Measurements from ENCODE around the gene SNRNP35.
A peak's percentile ranks its signal among the peaks of the same experiment; 100 is the strongest.
"Not testable (repeated sequence)": the region's sequence is repeated elsewhere in the genome, so short reads cannot be mapped to it uniquely, and the experiment has no call there.

The SNRNP35 gene

DNA sequence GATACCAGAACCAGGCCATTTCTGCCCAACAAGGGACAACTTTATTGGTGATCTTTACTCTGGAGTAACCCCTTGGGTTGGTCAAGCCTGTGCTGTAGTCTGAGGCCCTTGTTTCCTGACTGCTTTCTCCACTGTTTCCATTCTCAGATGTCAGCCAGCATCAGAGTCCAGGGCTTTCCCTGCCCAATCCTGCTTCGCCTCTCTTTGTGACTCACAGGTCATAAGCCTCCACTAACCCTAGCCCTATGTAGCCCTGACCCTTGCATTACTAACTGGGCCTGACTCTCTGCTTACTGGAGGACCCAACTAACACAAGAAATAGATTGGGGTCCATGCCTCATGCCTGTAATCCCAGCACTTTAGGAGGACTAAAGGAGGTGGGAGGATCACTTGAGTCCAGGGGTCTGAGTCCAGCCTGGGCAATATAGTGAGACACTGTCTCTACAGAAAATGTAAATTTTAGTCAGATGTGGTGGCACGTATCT lies 8.6 kb upstream of the SNRNP35 start:
- no peak for DNase-seq (ENCODE audit: low spot score)

DNA sequence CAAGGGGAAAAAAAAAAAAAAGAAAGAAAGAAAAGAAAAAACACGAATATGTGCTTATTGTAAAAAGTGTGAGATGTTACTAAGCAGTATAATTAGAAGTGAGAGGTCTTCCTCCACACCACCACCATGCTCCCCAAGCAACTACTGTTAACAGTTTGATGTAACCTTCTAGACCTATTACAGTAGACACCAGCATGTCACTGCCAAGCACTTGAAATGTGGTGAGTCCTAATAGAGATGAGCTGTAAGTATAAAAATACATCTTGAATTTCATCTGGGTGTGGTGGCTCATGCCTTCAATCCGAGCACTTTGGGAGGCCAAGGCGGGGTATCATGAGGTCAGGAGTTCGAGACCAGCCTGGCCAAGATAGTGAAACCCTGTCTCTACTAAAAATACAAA lies 8.1 kb upstream of the SNRNP35 start:
- no peak for DNase-seq (ENCODE audit: low spot score)

DNA sequence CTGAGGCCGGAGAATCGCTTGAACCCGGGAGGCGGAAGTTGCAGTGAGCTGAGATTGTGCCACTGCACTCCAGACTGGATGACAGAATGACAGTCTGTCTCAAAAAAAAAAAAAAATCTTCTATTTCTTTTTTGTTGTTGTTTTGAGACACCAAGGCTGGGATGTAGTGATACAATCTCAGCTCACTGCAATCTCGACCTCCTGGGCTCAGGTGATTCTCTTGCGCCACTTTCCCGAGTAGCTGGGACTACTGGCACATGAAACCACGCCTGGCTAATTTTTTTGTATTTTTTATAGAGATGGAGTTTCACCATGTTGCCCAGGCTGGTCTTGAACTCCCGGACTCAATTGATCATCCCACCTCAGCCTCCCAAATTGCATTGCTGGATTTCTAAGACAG lies 7.3 kb upstream of the SNRNP35 start:
- DNase-seq (ENCODE audit: low spot score), result no peak

DNA sequence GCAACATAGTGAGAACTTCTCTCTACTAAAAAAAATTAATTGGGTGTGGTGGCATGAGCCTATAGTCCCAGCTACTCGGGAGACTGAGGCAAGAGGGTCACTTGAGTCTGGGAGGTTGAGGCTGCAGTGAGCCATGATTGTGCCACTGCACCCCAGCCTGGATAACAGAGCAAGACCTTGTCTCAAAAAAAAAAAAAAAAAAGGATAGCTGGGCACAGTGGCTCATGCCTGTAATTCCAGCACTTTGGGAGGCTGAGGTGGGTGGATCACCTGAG lies 5.7 kb upstream of the SNRNP35 start:
- DNase-seq (ENCODE audit: low spot score), result not testable (repeated sequence)

DNA sequence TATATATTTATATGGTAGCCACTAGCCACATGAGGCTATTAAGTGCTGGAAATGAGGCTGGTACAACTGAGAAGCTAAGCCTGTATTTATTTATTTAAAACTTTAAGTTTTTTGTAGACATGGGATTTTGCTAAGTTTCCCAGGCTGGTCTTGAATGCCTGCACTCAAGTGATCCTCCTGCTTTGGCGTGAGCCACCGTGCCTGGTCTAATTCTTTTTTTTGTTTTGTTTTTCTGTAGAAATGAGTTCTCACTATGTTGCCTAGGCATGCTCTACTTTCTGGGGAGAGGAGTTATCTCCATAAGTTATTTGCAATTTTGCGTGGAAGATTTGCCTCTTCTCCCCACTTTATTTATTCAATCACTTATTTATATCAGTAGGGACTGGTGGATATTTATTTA lies 4.8 kb upstream of the SNRNP35 start:
- no peak for DNase-seq (ENCODE audit: low spot score)

DNA sequence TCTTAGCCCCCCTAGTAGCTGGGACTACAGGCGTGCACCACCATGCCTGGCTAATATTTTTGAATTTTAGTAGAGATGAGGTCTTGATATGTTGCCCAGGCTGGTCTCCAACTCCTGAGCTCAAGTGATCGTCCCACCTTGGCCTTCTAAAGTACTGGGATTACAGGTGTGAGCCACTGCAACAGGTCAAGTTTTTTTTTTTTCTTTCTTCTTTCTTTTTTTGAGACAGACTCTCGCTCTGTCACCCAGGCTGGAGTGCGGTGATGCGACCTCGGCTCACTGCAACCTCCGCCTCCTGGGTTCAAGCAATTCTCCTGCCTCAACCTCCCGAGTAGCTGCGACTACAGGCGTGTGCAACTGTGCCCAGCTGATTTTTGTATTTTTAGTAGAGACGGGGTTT lies 5.2 kb downstream of the SNRNP35 start:
- DNase-seq (ENCODE audit: low spot score), result not testable (repeated sequence)

DNA sequence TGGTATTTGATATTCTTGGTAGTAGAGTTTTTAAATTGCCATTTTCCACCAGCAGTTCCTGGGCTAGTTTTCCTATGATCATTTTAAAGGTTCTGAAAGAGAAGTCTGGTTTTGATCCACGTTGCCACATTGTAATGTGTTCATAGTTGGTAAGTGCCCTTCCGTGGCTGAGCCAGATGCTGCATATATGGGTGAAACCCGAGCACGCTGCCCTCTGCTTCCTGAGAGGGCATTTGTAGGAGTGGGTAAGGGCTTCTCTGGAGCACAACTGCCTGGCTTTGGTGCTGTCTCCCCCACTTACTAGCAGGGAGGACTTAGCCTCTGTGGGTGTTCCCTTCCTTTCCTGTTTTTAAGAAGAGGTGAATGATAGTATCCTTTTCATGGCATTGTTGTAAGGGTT lies 7.1 kb downstream of the SNRNP35 start:
- DNase-seq (ENCODE audit: low spot score), result no peak

DNA sequence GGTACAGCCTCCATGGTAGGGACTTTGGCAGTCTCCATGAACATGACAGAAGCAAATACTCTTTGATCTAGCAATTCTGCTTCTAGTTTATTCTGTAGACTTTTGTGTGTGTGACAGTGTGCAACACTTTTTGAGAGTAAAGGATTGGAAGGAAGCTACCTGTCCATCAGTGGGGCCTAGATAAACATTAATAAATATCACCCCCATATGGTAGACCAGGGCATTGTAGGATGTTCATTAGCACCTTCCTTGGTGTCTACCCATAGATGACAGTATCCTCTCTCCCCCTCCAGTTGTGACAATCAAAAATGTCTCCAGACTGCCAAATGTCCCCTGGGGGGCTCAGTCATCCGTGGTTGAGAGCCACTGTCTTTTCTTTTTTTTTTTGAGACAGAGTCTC lies 10.8 kb downstream of the SNRNP35 start:
- no peak for DNase-seq (ENCODE audit: low spot score)

DNA sequence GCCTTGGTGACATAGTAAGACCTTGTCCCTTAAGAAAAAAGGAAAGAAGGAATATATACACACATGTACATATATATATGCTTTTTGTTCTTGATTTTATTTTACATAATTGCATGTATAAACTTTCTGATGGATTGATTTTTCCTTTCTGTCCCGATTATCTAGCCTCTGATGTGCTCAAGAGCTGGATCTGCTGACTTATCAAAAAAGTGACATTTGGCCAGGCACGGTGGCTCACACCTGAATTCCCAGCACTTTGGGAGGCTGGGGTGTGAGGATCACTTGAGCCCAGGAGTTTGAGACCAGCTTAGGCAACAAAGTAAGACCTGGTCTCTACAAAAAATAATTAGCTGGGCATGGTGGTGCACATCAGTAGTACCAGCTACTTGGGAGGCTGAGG lies 12.0 kb downstream of the SNRNP35 start:
- no peak for DNase-seq (ENCODE audit: low spot score)

DNA sequence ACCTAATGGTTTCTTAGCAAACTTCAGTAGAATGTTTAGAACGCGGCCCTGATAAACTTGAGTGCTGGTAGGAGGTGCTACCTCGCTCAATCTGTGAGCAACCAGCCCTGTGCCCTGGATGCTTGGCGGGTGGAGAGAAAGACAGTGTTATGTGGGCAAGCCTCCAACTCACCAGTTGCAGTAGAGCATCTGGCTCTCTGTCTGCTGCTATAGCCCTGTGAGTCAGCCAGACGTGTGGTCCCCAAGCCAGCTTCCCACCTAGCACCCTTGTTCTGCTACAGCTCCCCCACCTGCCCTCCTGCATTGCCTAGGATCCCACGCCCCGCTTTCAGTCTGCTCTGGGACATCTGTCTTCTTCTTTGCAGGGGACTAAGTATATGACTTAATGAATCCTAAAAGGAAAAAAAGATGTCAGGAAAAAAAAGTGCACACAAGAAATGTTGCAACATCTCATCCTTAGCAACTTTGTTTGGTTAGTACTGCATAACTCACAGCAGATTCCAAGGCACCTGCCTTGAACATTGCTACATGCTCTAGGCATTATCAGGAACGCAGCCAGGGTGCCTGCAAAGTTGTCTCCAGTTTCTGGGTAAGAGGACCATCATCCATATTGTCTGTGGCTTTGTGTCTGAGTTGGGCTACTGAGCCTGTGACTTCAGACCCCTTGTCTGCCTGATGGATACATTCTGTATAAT lies 13.6 kb downstream of the SNRNP35 start:
- DNase-seq (ENCODE audit: low spot score), result peak; percentile 74

DNA sequence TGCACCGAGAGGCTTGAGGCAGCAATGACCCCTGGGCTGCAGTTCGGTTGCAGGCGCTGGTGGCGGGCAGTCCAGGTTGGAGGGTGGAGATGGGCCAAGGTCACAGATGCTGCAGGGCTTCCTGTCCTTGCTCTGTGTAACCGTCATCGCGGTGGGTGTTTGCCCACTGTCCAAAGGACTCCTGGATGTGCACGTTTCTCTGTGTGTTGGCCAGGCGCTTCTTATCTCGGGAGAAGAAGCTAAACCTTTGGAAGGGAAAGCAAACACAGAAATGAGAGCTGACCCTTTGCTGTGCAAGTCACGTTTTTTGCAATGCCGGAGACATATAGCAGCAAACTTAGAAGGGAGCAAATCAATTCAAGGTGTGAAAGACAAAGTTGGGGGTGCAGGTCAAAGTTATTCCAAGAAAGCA lies 14.5 kb downstream of the SNRNP35 start:
- no peak for DNase-seq (ENCODE audit: low spot score)

DNA sequence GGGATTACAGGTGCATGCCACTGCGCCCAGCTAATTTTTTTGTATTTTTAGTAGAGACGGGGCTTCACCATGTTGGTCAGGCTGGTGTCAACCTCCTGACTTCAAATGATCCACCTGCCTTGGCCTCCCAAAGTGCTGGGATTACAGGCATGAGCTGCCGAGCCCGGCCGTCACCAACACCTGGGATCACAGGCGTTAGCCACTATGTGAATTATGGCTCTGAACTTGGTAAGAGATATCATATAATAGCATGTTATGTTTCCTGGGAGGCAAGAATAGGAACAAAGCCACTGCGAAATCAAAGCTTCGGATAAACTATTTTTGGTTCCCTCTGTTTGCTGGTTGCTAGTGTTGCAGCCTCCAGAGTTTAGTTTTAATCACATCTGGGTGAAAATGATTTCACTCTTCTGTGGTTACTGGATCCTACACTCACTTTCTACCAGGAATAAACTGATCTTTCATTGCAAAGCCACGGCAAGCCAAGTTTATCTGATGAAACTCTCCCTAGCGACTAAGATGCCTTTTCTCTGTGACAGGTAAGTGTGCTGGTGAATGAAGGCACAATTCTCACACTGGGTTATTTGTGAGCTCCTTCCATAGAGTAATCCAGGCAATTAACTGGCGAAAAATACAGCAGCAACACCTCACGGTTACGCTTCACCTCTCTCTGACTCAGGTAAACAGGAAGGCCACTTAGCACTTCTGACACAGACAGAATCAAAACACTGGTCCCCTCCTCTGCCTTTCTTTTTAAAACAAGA lies 16.7 kb downstream of the SNRNP35 start:
- DNase-seq (ENCODE audit: low spot score), result no peak

DNA sequence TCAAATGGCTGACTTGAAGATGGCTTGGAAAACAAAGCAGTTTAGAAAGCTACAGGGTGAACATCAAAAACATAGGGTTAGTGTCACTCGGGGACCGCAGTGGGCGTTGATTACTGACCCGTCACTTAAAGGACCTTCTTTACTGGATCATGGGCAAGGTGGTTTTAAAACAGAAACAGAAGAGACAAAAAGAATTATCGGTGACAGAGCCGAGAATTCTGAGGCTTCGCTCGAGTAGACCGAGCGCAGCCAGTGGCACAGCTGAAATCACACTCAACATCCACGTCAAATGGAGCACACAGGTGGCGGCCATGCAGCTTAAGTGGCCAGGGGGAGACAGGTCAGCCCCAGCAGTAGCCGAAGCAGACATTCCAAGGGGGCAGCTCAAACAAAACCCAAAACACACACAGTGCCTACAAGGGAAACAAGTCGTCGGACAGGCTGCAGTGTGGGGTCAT lies 17.3 kb downstream of the SNRNP35 start:
- DNase-seq (ENCODE audit: low spot score), result no peak

DNA sequence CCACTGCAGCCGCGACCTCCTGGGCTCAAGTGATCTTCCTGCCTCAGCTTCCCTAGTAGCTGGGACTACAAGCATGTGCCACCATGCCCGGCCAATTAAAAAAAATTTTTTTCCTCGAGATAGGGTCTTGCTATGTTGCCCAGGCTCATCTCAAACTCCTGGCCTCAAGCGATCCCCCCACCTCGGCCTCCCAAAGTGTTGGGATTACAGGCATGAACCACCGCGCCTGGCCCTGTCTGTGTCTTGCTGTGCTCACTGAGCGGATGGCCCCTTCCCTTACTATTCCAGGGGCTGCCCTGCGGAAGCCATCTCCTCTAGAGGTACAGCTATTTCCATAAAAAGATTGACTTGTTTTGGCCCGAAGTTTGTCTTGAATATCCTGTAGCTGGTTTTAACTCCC lies 20.1 kb downstream of the SNRNP35 start:
- DNase-seq (ENCODE audit: low spot score), result no peak

DNA sequence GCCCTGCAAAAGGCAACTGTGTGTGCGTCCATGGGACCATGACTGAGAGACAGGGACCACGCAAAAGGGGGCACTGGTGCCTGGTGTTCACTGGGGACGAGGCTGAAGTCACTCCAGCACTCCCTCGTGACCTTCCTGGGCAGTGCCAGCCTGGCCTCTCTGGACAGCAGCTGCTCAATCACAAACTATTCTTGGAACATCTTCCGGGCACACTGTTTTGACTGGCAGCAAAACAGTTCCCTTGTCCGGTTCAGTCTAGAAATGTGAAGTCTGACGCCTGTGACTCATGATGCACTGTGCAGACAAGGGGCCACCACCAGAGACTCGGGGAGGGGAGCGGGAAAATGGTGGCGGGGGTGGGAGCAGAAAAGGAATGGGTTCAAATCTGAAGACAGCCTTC lies 20.8 kb downstream of the SNRNP35 start:
- DNase-seq (ENCODE audit: low spot score), result peak; percentile 29

DNA sequence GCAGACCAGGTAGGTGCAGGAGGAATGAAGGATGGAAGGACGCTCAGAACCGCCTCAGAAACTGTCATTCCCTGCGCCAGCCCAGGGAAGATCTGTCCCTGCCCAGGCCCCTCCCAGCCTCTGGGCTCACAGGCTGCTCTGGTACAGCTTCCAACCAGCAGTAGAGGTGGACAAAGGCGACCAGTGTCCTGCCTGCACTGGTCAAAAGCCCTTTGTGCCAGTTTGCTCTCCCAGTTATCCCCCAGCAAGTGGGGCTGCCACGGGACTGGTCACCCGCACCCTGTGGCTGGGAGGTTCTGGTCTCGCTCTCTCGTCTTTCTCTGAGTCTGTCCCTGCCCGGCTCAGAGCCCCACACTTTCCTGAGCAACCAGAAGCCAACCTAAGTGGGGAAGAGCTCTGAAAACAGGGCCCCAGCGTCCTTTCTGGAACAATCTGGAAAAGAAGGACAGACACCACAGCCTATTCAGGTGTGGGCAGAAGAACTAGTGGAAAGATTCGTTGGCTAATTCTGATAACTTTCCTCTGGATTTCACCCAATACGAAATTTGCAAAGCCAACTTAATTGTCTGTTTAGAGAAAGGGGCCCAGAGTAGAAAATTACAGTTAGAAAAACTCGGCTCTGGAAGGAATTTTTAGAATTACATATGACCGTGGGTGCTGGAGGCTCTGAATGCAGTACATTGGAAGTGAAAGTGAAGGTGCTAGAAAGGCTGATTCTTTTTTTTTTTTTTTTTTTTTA lies 21.7 kb downstream of the SNRNP35 start:
- DNase-seq (ENCODE audit: low spot score), result no peak

DNA sequence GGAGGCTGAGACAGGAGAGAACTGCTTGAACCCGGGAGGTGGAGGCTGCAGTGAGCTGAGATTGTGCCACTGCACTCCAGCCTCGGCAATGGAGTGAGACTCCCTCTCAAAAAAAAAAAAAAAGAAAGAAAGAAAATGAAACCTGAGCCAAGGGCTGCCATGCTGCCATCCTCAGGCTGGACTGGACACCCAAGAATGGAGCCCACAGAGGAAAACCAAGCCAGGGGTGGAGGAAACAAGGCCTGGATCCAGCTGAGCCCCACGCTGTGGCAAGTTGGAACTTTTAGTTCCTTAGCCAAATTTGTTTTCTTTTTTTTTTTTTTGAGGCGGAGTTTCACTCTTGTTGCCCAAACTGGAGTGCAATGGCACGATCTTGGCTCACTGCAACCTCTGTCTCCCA lies 23.3 kb downstream of the SNRNP35 start:
- DNase-seq (ENCODE audit: low spot score), result not testable (repeated sequence)

DNA sequence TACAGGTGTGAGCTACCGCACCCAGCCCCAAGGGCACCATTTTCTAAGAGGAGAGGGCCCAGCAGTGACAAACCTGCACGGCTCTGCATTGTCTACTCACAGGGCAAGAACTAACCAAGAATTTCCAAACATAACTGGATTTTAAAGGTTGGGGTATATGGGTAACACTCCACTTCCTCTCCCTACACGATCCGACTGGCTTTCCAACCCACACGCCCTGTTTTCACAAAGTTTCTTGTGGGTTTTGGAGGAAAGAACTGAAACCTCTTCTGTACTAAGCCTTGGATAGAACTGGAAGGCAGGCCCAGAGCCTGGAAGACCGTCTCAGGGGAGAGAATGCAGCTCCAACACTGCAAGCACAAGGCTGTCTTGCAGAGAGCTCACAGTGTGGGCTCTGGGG lies 24.9 kb downstream of the SNRNP35 start:
- no peak for DNase-seq (ENCODE audit: low spot score)

DNA sequence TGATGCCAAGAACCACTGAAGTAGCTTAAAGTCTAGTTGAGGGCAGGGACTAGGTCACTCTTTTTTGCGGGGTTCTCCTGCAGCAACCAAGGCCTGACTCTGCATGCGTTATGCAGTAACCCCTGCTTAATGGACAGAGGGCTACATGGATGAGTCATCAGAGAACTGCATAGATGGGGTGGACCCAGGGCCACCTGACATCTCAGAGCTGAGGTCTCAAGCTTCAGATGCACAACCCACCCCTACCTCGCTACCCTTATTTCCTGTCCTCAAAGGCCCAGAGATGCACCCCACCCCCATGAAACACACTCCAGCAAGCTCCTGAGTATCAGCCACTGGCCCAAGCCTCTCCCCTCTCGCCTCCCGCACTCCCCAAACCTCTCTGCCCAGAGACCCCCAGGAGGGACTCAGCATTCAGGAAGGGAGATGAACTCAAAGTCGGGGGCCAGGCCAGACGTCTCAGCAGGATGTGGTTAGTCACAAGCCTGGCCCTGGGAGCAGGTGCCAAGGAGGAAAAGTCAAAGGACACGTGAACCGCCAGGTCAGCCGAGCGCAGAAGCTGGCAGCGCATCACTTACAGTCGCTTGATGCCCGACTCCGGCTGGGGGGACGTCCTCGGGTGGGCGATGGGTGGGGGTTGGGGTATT lies 25.8 kb downstream of the SNRNP35 start:
- no peak for DNase-seq (ENCODE audit: low spot score)

DNA sequence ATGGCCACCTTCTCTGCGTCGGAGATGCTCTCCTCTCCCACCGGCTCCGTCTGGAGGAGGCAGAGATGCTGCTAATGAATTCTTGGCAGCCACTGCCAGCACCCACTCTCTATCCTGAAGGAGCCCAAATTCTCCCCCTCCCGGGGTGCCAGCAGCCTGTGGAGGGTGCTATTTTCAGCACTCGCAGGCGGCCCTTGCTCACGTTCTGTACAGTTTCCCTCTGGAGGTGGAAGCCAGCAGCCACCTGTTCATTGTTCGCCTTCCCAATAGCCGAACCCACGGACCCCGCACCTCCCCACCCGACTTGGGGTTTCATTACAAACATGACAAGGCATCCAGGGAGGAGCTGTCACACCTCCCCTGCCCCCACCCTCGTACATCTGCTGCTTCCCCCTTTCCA lies 27.8 kb downstream of the SNRNP35 start:
- DNase-seq (ENCODE audit: low spot score), result no peak

DNA sequence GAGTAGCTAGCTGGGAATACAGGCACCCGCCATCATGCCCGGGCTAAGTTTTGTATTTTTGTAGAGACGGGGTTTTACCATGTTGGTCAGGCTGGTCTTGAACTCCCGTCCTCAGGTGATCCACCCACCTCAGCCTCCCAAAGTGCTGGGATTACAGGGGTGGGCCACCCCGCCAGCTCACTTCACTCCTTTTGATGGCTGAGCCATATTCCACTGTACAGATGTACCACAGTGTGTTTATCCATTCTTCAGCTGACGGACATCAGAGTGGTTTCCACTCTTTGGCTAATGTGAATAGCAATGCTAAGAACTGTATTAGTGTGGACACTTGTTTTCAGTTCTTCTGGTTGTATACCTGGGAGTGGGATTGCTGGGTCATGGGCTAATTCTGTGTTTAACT lies 29.5 kb downstream of the SNRNP35 start:
- no peak for DNase-seq (ENCODE audit: low spot score)

DNA sequence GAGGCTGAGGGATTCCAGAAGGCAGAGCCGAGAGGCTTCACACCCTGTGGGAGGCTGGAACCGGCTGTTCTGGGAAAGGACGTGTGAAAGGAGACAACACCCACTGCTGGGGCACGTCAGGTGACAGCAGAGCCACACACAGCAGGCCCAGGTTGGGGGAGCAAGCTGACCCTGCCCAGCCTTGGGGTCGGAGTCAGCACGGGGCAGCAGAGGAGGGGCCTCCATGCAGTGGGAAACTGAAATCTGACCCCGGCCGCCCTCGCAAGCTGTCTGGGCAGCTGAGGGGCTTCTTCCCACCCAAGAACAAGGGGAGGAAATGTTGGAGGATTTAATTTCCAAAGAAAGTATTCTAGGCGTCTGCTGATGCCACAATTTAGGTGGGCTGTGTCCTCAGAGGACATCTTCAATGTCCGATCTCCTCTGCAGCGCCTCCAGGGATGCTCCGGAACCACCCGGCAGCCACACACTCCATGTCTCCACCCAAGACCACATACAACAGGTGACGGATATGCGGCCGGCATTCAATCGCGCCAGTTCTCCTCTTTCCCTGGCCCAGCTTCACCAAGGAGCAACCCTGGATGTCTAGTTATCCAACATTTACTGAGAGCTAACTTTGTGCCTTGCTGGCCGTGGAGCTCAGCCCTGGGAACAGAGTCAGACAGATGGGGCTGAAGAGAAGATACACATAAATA lies 30.7 kb downstream of the SNRNP35 start:
- DNase-seq (ENCODE audit: low spot score), result no peak

Measured in AG08395 (cell line).